ENCODE data around the gene TAS2R3. TPM values are rescaled to one million over a fixed set of nuclear protein-coding genes. Genes with fewer than 3 reads are reported as not detected.

TAS2R3 gene
- polyA plus RNA-seq, 1 donor from 2014 or later: not detected

DNA sequence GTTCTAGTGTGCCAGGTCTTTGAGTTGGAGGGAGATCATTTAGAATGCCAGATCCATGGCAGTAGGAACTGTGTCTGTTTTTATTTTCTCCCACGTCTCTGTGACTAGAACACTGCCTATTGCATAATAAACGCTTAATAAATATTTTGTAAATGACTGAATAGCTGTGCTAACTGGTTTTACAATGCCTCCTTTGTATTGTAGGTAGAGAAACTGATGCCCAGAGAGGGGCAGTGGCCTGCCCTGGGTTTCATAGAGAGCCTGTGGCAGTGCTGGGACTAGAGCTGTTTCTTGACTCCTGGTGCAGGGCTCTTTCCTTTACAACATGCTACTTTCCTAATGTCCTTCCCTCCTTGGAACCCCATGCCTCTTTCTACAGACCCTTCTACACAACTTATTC, 28.6 kb downstream of the TAS2R3 start:
- Histone ChIP-seq H3K36me3 (ENCODE audit: insufficient read depth, low read length) (no peaks in the 10 kb centered on the region), H3K4me3 (ENCODE audit: low read length) (no peak overlapping the region), H3K9ac (ENCODE audit: low read length) (no peak overlapping the region), H2AFZ (ENCODE audit: low read depth, low read length) (no peak overlapping the region), H3K27ac (ENCODE audit: low read length) (no peak overlapping the region), H3F3A (ENCODE audit: insufficient read depth, low read length, poor library complexity, severe bottlenecking) (no peaks in the 10 kb centered on the region), H3K79me2 (replicated peaks; ENCODE audit: insufficient read depth, low read length) (no peaks in the 10 kb centered on the region), H3K27me3 (ENCODE audit: insufficient read depth, low read depth, low read length) (no peaks in the 10 kb centered on the region), H3K9me3 (ENCODE audit: low read length) (no peaks in the 10 kb centered on the region), H3K4me2 (ENCODE audit: low read length) (no peak overlapping the region), H3K9me2 (ENCODE audit: insufficient read depth, low read length) (no peaks in the 10 kb centered on the region), H4K20me1 (ENCODE audit: insufficient read depth) (no peaks in the 10 kb centered on the region)
- TF ChIP-seq TAF1 (IDR thresholded peaks at IDR 0.05; ENCODE audit: low read depth): no peak
- TF ChIP-seq, protein P1, sequence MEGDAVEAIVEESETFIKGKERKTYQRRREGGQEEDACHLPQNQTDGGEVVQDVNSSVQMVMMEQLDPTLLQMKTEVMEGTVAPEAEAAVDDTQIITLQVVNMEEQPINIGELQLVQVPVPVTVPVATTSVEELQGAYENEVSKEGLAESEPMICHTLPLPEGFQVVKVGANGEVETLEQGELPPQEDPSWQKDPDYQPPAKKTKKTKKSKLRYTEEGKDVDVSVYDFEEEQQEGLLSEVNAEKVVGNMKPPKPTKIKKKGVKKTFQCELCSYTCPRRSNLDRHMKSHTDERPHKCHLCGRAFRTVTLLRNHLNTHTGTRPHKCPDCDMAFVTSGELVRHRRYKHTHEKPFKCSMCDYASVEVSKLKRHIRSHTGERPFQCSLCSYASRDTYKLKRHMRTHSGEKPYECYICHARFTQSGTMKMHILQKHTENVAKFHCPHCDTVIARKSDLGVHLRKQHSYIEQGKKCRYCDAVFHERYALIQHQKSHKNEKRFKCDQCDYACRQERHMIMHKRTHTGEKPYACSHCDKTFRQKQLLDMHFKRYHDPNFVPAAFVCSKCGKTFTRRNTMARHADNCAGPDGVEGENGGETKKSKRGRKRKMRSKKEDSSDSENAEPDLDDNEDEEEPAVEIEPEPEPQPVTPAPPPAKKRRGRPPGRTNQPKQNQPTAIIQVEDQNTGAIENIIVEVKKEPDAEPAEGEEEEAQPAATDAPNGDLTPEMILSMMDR (IDR thresholded peaks at IDR 0.05; ENCODE audit: poor library complexity, severe bottlenecking): no peak
- TF ChIP-seq, protein P2, sequence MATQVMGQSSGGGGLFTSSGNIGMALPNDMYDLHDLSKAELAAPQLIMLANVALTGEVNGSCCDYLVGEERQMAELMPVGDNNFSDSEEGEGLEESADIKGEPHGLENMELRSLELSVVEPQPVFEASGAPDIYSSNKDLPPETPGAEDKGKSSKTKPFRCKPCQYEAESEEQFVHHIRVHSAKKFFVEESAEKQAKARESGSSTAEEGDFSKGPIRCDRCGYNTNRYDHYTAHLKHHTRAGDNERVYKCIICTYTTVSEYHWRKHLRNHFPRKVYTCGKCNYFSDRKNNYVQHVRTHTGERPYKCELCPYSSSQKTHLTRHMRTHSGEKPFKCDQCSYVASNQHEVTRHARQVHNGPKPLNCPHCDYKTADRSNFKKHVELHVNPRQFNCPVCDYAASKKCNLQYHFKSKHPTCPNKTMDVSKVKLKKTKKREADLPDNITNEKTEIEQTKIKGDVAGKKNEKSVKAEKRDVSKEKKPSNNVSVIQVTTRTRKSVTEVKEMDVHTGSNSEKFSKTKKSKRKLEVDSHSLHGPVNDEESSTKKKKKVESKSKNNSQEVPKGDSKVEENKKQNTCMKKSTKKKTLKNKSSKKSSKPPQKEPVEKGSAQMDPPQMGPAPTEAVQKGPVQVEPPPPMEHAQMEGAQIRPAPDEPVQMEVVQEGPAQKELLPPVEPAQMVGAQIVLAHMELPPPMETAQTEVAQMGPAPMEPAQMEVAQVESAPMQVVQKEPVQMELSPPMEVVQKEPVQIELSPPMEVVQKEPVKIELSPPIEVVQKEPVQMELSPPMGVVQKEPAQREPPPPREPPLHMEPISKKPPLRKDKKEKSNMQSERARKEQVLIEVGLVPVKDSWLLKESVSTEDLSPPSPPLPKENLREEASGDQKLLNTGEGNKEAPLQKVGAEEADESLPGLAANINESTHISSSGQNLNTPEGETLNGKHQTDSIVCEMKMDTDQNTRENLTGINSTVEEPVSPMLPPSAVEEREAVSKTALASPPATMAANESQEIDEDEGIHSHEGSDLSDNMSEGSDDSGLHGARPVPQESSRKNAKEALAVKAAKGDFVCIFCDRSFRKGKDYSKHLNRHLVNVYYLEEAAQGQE (IDR thresholded peaks at IDR 0.05; ENCODE audit: borderline replicate concordance): no peak

Small RNA genes lying within 50 kb of the gene (small RNA-seq; reads per million reads assigned to genes)
- gene RNU1-82P: 0 reads per million in 3 experiments

Other genes with a start within 250 kb of the TAS2R3 start
- gene AGK, start 212.7 kb upstream of the TAS2R3 start, polyA plus RNA-seq: 59.8 and 64.8 TPM in 2 replicates
- 24.5 and 24.6 TPM in 2 replicates for gene DENND11, start 61.9 kb upstream of the TAS2R3 start, polyA plus RNA-seq
- gene WEE2, start 55.7 kb upstream of the TAS2R3 start, polyA plus RNA-seq: 0.34 and 0.63 TPM in 2 replicates
- gene SSBP1, start 25.7 kb upstream of the TAS2R3 start, polyA plus RNA-seq: 233 and 296 TPM in 2 replicates
- gene TAS2R4, start 12.6 kb downstream of the TAS2R3 start, polyA plus RNA-seq: 2.3 and 2.4 TPM in 2 replicates
- gene TAS2R5, start 26.1 kb downstream of the TAS2R3 start, polyA plus RNA-seq: 5.1 and 9.4 TPM in 2 replicates
- not detected in 2 replicates for gene PRSS37, start 77.4 kb downstream of the TAS2R3 start, polyA plus RNA-seq
- gene OR9A4, start 152.3 kb downstream of the TAS2R3 start, polyA plus RNA-seq: 0.78 TPM in 1 of 2 replicates, not detected in the other
- gene CLEC5A, start 182.9 kb downstream of the TAS2R3 start, polyA plus RNA-seq: not detected in 2 replicates
- not detected in 2 replicates for gene TAS2R38, start 209.7 kb downstream of the TAS2R3 start, polyA plus RNA-seq
- 0.72 and 0.89 TPM in 2 replicates for gene MGAM, start 231.8 kb downstream of the TAS2R3 start, polyA plus RNA-seq

Data from neural cell (in vitro differentiated cells).